GM10248 (cell line): ENCODE data around the gene PTBP3.

Experiments
- CTCF ChIA-PET: fragments of 300-600 bp; sonication (Branson Sonifier 250); formaldehyde crosslinking; extraction: SDS; loops from one replicate; lab custom pipeline; 2021; ENCODE audit warnings: antibody characterized with exemption; lab: Yijun Ruan, JAX
- POLR2A ChIA-PET: fragments of 350-650 bp; sonication (Branson Sonifier 250); formaldehyde crosslinking; extraction: SDS; loops from one replicate; lab custom pipeline; 2020; ENCODE audit warnings: antibody characterized with exemption; lab: Yijun Ruan, JAX
- DNase-seq: peaks from one replicate; pipeline ENCODE4 v3.0.0; 2012; ENCODE audit errors: extremely low spot score
- TF ChIP-seq, protein P1 (sequence below): IDR thresholded peaks from 2 replicates; pipeline ENCODE4 v1.5.1; 2012; ENCODE audit warnings: mild to moderate bottlenecking, low read depth; ENCODE audit errors: extremely low read depth, missing control alignments, control extremely low read depth

The PTBP3 gene

DNA sequence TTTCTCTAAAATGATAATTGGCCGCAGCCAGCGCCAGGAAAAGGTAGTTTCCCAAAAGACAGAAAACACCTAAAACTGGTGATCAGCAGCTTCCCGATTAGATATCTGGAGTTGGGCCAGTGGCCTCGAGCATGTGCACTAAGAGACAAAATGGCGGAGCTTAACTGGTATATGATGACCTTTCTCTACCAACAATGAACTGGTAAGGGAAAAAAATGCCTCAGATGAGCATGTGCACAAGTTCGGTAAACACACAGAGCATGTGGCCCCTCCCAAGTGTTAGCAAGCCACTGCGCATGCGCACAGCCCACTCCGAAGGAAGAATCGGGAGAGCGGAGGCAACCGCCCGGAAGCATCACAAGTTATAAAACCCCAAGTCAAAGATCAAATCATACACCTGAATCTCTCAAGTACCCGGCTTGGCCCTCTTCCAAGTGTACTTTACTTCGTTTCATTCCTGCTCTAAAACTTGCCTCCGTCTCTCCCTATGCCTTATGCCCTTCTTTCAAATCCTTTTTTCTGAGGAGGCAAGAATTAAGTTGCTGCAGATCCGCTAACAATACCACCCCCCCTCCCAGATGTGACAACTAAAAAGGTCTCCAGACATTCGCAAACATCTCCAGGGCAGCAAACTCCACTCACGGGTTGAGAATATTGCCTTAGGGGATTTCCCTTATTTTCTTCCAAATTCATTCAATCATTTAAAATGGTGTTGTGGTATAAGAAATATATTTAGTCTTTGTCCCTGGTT, 15.0 kb upstream of the PTBP3 start:
- DNase-seq: peak; percentile 24
- TF ChIP-seq, protein P1, sequence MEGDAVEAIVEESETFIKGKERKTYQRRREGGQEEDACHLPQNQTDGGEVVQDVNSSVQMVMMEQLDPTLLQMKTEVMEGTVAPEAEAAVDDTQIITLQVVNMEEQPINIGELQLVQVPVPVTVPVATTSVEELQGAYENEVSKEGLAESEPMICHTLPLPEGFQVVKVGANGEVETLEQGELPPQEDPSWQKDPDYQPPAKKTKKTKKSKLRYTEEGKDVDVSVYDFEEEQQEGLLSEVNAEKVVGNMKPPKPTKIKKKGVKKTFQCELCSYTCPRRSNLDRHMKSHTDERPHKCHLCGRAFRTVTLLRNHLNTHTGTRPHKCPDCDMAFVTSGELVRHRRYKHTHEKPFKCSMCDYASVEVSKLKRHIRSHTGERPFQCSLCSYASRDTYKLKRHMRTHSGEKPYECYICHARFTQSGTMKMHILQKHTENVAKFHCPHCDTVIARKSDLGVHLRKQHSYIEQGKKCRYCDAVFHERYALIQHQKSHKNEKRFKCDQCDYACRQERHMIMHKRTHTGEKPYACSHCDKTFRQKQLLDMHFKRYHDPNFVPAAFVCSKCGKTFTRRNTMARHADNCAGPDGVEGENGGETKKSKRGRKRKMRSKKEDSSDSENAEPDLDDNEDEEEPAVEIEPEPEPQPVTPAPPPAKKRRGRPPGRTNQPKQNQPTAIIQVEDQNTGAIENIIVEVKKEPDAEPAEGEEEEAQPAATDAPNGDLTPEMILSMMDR: no peak
- ChIA-PET CTCF (interaction anchor here (1.2 kb wide), 1 partner anchor 251 kb away, joined by 3 read pairs; no protein-coding TSS in a partner anchor), POLR2A (no interaction called here)

DNA sequence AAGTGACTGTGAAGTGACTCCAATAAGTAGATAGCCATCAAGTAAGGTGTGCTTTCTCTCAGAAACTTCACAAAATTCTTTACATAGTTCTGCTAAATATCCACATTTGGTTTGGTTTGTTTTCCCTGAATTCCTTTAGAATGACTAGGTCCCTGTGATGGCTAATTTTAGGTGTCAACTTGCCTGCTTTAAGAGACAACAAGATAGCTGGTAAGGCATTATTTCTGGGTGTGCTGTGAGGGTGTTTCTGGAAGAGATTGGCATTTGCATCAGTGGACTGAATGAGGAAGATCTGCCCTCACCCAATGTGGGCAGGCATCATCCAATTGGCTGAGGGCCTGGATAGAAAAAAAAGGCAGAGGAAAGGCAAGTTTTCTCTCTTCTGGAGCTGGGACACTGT, 8.3 kb upstream of the PTBP3 start:
- ChIA-PET CTCF (interaction anchor here (1.4 kb wide), 1 partner anchor 10 kb away, joined by 3 read pairs; no protein-coding TSS in a partner anchor), POLR2A (no interaction called here)
- TF ChIP-seq, protein P1: no peak
- no peak for DNase-seq

DNA sequence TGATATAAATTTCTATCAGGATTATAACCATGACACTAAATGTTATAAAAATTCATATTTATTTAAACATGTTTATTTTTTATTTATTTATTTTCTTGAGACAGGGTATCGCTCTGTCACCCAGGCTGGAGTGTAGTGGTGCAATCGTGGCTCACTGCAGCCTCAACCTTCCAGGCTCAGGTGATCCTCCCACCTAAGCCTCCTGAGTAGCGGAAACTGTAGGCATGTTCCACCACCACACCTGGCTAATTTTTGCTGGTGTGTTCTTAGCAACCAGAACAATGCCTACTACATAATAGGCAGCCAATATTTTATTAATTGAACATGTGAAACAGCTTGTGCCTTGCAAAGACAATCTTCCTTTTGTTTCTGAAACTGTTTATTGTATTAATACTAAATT, 6.5 kb upstream of the PTBP3 start:
- no peak for DNase-seq
- ChIA-PET CTCF (no interaction called here), POLR2A (no interaction called here)
- TF ChIP-seq, protein P1: no peak

DNA sequence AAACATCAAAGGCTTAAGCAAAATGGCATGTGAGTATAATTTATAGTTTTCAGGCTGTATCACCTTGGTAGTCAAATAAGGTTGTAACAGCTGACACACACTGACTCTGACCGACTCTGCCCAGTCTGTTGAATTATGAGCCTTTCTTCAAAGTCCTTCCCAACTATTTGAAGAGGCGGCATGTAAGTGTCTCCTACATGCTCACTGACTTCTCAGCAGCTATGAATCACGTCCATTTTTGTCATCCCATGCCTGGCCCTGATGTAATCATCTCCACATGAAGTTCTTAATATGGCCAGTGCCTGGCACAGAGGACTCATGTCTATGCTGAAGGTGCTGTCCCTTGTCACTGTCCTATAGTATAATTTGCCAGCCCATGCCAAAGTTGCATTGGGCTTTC, 5.1 kb upstream of the PTBP3 start:
- DNase-seq: no peak
- ChIA-PET CTCF (interaction anchor here (1.7 kb wide), 1 partner anchor 241 kb away, joined by 5 read pairs; no protein-coding TSS in a partner anchor), POLR2A (no interaction called here)
- TF ChIP-seq, protein P1: no peak

DNA sequence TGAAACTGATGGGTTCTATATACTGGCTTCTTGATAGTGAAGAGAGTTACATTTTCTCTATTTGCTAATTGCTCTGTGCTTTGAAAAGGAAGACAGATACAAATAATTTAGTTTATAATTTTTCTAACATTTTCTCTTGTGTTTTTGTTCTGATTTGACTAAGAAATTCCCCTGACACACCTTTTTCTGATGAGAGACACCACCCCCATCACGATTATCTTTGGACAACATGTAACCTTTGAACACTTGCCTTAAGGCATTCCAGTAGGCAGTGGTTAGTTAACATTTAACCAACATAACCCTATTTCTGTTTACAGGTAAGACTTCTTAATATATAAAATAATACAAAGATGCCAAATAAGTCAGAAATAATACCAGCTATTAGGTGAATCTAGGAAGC, 4.1 kb upstream of the PTBP3 start:
- no peak for DNase-seq
- ChIA-PET POLR2A (no interaction called here), CTCF (interaction anchor here (1.0 to 2.9 kb wide), 6 partner anchors 8 to 259 kb away, joined by 3 to 10 read pairs (median 4); no protein-coding TSS in a partner anchor)
- TF ChIP-seq, protein P1: no peak

DNA sequence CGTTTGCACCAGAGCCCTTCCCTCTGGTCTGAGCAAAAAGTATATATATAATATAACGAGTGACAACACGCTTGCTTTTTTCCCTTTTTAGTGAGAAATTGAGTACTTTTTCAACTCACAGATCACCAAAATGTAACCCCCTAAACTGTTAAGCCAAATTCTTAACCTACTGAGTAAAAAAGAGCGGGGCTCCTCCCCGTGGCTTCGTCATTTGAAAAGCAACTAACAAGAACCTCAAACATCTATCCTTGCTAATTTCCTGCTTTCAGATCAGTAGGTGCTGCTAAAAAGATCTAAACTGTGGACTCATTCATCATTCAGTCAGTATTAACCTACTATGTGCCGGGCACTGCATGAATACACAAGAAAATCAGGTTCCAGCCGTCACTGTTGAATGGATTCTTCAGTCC, 1.0 kb upstream of the PTBP3 start:
- peak; percentile 45 for DNase-seq
- TF ChIP-seq, protein P1: peak; percentile 6
- CTCF ChIA-PET: interaction anchor here (1.0 to 2.9 kb wide), 6 partner anchors 11 to 240 kb away, joined by 3 to 10 read pairs (median 4); partner anchors contain the start of gene HSDL2
- POLR2A ChIA-PET: no interaction called here
